WI38 (cell line): Measurements from ENCODE around the gene LEF1.

ENCODE experiments used
- H3K4me3 ChIP-seq: 2 replicates; pipeline ENCODE4 v1.5.1; 2011; ENCODE audit warnings: low read depth, mild to moderate bottlenecking, control low read depth, low read length
- CTCF ChIP-seq: IDR thresholded peaks from 2 replicates; pipeline ENCODE4 v1.5.1; 2012; ENCODE audit warnings: low read depth, mild to moderate bottlenecking, control low read depth, low read length

Gene LEF1

GRCh38 chr4:108060686-108061321 lies 107.9 kb downstream of the LEF1 start:
- H3K4me3 ChIP-seq, result no peak overlapping the region
- no peak for TF ChIP-seq CTCF

GRCh38 chr4:108060164-108060563 lies 108.6 kb downstream of the LEF1 start:
- TF ChIP-seq CTCF, result 0 out of 2 replicates have a peak, but pooled peaks have one; percentile 21
- no peak overlapping the region for H3K4me3 ChIP-seq

- no peak overlapping the region for H3K4me3 ChIP-seq
- no peak for TF ChIP-seq CTCF
Measured at GRCh38 chr4:108058685-108059440, 109.9 kb downstream of the LEF1 start.

GRCh38 chr4:108056418-108056817 lies 112.3 kb downstream of the LEF1 start:
- H3K4me3 ChIP-seq, result no peak overlapping the region
- TF ChIP-seq CTCF, result no peak

GRCh38 chr4:108055787-108056186 lies 112.9 kb downstream of the LEF1 start:
- TF ChIP-seq CTCF, result no peak
- H3K4me3 ChIP-seq, result no peak overlapping the region

GRCh38 chr4:108054025-108054638 lies 114.6 kb downstream of the LEF1 start:
- no peak for TF ChIP-seq CTCF
- no peak overlapping the region for H3K4me3 ChIP-seq

- no peak overlapping the region for H3K4me3 ChIP-seq
- no peak for TF ChIP-seq CTCF
Measured at GRCh38 chr4:108053251-108053711, 115.5 kb downstream of the LEF1 start.
